GM12873 (cell line): ENCODE data around the gene ARL10.

Source experiments
- TF ChIP-seq, protein P1 (sequence below): IDR thresholded peaks from 2 replicates; pipeline ENCODE4 v1.5.1; 2012; ENCODE audit warnings: low read depth, mild to moderate bottlenecking, moderate library complexity, low read length, control low read depth; ENCODE audit not compliant: insufficient read depth; ENCODE audit errors: missing control alignments

The ARL10 gene

DNA sequence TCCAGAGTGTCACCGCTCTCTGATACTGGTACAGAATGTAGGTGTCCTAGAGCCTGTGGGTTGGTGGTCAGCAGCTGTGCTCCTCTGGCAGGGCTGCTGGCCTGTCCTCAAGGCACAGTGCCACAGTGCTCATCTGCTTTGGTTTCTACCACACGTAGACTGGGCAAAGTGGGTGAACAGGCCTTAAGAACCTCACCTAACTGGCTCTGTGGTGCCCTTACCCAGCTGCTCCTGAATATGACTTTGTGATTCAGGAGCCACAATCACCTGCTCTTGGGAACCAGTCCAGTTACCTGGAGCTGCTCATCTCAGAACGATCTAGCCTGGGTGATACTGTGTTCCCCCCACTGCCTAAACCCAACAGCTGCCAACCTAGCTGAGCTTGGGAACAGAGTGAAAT lies 16.7 kb downstream of the ARL10 start:
- TF ChIP-seq, protein P1, sequence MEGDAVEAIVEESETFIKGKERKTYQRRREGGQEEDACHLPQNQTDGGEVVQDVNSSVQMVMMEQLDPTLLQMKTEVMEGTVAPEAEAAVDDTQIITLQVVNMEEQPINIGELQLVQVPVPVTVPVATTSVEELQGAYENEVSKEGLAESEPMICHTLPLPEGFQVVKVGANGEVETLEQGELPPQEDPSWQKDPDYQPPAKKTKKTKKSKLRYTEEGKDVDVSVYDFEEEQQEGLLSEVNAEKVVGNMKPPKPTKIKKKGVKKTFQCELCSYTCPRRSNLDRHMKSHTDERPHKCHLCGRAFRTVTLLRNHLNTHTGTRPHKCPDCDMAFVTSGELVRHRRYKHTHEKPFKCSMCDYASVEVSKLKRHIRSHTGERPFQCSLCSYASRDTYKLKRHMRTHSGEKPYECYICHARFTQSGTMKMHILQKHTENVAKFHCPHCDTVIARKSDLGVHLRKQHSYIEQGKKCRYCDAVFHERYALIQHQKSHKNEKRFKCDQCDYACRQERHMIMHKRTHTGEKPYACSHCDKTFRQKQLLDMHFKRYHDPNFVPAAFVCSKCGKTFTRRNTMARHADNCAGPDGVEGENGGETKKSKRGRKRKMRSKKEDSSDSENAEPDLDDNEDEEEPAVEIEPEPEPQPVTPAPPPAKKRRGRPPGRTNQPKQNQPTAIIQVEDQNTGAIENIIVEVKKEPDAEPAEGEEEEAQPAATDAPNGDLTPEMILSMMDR: no peak

DNA sequence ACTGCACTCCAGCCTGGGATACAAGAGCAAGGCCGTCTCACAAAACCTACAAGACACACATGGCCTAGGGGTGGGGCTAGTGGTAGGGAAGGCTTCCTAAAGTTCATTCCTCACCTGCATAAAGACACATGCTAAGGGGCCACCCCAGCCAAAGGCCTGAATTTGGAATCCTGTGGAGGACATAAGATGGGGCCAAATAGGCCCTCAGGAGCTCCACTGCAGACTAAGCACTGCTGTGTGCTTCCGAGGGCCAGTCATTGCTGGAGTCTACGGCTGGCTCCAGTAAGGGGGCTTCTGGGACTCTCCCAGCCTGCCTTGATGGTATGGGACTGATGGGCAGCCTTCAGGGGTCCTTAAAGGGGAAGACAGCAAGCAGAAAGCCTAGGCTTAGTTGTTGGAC lies 17.4 kb downstream of the ARL10 start:
- TF ChIP-seq, protein P1: no peak

DNA sequence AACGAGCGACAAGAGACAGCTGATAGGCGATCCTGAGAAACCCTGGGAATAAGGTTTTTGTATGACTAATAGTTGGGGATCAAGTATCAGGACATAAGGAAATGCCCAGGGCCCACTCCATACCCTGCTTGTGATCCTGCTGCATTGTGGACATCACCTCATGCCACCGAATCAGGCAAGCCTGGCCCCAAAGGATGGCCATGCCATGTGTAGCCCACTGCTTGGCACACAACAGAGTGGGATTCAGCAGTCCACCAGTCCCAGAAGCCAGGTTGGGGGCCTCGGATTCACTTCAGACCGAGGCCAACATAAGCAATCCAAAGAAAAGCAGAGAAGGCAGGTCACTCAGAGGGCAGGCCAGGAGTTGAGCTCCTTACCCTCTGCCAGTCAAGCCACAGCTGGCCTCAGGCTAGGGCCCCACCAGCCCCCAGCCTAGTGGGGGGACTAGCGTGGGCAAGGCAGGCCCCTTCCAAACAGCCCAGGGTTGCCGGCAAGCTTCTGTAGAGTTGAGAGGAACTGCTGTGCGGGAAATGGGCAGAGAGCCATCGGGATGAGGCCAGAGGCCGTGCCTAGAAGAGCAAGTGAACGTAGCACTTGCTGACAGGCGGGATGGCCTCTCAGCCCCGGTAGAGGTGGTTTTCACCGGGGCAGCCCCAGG lies 18.1 kb downstream of the ARL10 start:
- TF ChIP-seq, protein P1: no peak

DNA sequence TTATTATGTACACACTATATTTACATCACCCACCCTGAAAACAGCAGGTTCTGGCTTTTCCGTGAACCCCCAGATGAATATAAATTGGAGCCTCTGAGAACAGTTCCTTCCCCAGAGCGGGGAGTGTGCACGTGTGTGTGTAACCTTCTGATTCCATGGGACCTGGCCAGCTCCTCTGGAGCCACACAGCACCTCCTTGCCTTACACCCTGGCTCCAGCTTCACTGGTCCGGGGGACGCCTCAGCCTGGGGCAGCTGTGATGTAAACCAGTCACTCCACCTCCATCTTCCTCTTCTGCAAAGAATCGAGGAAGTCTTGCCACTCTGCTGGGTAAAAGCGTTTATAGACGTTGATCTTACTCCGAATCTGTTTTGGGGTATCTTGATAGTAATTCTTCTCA lies 18.7 kb downstream of the ARL10 start:
- TF ChIP-seq, protein P1: no peak

DNA sequence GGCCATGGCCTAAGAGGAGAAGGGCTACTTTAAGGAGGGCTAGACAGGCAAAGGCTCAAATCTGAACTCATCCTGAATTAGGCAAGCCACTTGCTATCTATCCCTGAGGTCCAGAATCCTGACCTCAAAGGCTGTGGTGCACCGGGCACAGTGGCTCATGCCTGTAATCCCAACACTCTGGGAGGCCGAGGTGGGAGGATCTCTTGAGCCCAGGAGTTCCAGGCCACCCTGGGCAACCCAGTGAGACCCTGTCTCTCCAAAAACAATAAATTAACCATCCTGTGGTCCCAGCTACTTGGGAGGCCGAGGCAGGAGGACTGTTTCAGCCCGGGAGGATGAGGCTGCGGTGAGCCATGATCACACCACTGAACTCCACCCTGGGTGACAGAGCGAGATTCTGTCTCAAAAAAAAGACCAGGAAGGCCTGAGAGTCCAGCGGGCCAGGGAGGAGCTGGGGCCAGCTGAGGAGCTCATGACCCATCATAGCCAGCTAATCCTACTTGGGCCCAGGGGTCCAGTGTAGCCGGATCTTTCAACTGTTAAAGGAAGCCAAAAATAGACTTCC lies 19.2 kb downstream of the ARL10 start:
- TF ChIP-seq, protein P1: no peak

DNA sequence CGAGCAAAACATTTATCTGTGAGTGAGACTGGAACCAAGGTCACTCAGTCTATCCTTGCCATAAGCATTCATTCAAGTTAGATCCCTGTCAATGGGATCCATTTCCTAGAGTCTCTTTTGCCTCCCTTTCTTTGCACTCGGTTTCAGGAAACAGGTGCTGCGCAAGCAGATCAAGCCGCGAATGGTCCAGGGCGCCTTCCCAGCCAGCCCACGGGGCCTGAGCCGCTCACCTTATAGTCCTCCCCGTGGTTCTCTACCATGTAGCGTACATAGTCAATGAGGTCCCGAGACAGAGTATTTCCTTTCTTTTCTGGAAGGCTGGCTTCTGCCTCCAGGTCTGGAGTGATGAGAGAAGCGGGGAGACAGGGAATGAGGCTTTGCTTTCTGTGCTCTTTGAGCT lies 19.7 kb downstream of the ARL10 start:
- TF ChIP-seq, protein P1: no peak

DNA sequence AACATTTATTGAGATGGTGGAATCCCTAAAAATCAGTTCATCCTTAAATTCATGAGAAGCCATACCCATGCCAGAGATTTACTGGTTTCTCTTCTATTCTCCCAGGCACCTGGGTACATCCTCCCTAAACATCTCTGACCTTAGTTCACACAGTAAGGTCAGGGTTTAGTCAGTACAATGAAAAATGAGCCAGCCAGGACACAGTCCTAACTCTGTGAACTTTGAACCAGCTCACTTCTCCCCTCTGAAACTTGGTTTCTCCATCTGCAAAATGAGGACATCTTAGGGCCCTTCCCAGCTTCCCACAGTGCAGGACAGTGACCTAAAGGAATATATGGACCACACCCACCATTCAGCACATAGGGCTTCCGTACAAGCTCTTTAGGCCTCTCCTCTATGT lies 21.2 kb downstream of the ARL10 start:
- TF ChIP-seq, protein P1: no peak
